Measurements from ENCODE around the gene GPM6B.

GRCh38 chrX:13761606-13762414 is 55.1 kb downstream of the GPM6B start:
- TF ChIP-seq CTCF (IDR thresholded peaks at IDR 0.05), result no peak
- TF ChIP-seq POLR2A (IDR thresholded peaks at IDR 0.05), result no peak
